ENCODE data around the gene HSPB9. TPM values are rescaled to one million over a fixed set of nuclear protein-coding genes. Genes with fewer than 3 reads are reported as not detected.

The HSPB9 gene
- total and polyA plus RNA-seq, 10 donors, result 0.11 to 0.19 (median 0.17) TPM; not detected in 6

DNA sequence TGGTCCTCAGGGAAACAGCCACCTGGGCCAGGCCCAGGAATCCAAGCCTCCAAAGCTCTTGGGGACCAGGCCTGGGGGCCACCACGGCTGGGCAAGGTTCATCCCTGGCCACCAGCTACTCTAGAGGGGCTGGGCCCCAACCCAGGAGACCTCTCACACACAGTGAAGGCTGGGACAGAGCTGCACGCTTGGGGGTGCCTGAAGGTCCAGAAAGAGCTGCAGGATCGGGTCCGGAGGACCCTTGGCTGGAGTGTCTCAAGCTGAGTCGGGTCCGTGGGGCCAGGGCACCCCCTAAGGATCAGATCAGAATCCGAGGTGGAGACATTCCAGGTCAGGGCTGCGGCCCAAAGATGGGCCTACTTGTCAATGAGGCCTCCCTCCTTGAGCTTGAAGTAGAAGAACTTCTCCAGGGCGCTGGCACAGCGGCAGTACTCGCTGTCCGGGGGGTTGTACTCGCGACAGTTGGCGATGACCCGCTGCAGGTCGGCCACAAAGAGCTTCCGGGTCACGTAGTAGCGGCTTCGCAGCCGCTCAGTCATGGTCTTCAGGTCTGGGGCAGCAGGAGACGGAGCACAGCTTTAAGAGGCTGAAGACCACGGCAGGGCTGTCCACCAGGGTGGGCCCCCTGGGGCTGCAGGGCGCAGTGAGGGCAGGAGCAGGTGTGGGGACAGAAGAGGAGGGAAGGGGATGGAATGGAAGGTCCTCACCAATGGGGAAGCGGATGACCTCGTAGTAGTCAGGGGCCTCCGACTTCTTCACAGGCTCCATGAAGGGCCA, 9.1 kb upstream of the HSPB9 start:
- Histone ChIP-seq H3K36me3 (peaks cover 0 to 69% (median 11%) of the 10 kb centered on the region in 6 donors), H3K27me3 (replicated peaks in 1 of 7) (no peaks in the 10 kb centered on the region), H3K4me3 (peak overlapping the region in 1 of 8 donors; percentile 77), H3K4me1 (peaks cover 17 to 65% (median 46%) of the 10 kb centered on the region in 6 donors), H3K9me3 (no peaks in the 10 kb centered on the region), H3K27ac (peak overlapping the region; percentile 73 to 96 (median 92))
- DNase-seq, result peak; percentile 79
- 91 to 96% (median 92%) methylated on average over 27 to 28 of the region's 28 CpGs for WGBS, 5 donors
- intact Hi-C loops (cut with DNase I; ENCODE audit: low total_unique reads), result loop anchor here (10.0 kb wide), 1 partner anchor 71 kb away; the partner anchor contains the start of genes HCRT and KCNH4
- TF ChIP-seq POLR2AphosphoS5 (IDR thresholded peaks at IDR 0.05) (no peak), POLR2A (IDR thresholded peaks at IDR 0.05) (no peak)
- TF ChIP-seq, protein P1, sequence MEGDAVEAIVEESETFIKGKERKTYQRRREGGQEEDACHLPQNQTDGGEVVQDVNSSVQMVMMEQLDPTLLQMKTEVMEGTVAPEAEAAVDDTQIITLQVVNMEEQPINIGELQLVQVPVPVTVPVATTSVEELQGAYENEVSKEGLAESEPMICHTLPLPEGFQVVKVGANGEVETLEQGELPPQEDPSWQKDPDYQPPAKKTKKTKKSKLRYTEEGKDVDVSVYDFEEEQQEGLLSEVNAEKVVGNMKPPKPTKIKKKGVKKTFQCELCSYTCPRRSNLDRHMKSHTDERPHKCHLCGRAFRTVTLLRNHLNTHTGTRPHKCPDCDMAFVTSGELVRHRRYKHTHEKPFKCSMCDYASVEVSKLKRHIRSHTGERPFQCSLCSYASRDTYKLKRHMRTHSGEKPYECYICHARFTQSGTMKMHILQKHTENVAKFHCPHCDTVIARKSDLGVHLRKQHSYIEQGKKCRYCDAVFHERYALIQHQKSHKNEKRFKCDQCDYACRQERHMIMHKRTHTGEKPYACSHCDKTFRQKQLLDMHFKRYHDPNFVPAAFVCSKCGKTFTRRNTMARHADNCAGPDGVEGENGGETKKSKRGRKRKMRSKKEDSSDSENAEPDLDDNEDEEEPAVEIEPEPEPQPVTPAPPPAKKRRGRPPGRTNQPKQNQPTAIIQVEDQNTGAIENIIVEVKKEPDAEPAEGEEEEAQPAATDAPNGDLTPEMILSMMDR (IDR thresholded peaks at IDR 0.05 in 8 of 11, conservative IDR thresholded peaks at IDR 0.05 in 3 of 11), result no peak

DNA sequence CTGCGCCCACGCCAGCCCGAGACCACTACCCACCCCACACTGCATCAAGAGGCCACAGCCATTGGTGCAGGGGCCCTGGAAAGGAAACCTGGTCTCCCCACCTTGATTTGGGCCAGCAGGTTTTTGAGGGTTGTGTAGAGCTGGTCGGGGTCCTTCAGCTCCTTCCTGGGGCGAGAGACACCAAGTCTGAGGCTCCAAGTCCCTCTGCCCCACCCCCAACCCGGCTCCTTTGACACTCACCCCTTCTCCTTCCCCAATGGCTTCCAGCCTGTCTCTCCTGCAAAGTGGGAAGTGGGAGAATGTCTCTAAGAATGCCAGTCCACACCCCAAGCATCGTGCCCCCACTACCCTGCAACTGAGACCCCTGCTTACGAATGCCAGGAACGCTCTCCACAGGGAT, 8.5 kb upstream of the HSPB9 start:
- DNase-seq, result peak; percentile 54
- 89 to 99% (median 95%) methylated on average over 9 of the region's 9 CpGs for WGBS, 5 donors
- peaks cover 0 to 67% (median 12%) of the 10 kb centered on the region in 6 donors for H3K36me3 ChIP-seq
- H3K27me3 ChIP-seq (replicated peaks in 1 of 7), result no peaks in the 10 kb centered on the region
- TF ChIP-seq POLR2A (IDR thresholded peaks at IDR 0.05) (no peak), POLR2AphosphoS5 (IDR thresholded peaks at IDR 0.05) (no peak)
- TF ChIP-seq, protein P1 (IDR thresholded peaks at IDR 0.05 in 8 of 11, conservative IDR thresholded peaks at IDR 0.05 in 3 of 11), result no peak
- H3K9me3 ChIP-seq, result no peaks in the 10 kb centered on the region
- H3K4me3 ChIP-seq, result no peak overlapping the region
- intact Hi-C loops (cut with DNase I; ENCODE audit: low total_unique reads), result loop anchor here (10.0 kb wide), 1 partner anchor 71 kb away; the partner anchor contains the start of genes HCRT and KCNH4
- peaks cover 17 to 69% (median 47%) of the 10 kb centered on the region in 6 donors for H3K4me1 ChIP-seq
- H3K27ac ChIP-seq, result peak overlapping the region in 1 of 8 donors; percentile 94

DNA sequence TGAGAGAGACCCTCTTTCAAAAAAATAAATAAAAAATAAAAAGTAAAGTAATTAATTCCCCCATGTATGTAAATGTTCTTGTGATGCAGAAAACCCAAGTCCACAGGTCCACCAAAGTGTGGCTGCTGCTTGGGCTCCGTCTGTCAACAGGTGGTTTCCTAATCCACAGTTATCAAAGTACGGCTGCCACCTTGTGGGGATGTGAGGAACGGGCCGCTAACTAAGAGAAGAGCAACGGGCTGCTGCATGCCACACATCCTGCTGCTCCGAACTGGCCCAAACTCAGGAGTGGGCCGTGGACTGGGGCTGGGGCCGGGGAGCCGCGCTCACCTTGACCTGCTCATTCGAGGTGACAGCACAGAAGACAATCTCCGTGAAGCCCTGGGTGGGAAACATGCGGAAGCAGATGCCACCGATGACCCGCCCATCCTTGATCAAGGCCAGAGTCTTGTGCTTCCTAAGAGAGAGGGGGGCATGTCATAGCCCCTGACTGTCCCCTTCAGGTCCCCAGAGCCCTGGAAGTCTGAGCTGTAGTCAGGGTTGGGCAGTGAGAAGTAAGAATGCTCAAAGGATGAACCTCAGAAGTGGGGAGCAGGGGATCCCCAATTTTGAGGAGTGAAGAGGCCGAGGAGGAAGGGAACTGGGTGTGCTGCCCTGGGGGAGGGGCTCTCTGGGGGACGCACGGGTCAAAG, 5.8 kb upstream of the HSPB9 start:
- peak; percentile 36 to 65 (median 52) for TF ChIP-seq POLR2AphosphoS5 (IDR thresholded peaks at IDR 0.05)
- TF ChIP-seq, protein P1 (IDR thresholded peaks at IDR 0.05 in 8 of 11, conservative IDR thresholded peaks at IDR 0.05 in 3 of 11), result peak; percentile 76 to 96 (median 90)
- TF ChIP-seq POLR2A (IDR thresholded peaks at IDR 0.05), result no peak
- H3K27me3 ChIP-seq (replicated peaks in 1 of 7), result no peaks in the 10 kb centered on the region
- H3K27ac ChIP-seq, result peak overlapping the region in 7 of 8 donors; percentile 11 to 94 (median 70)
- peaks cover 0 to 51% (median 14%) of the 10 kb centered on the region in 6 donors for H3K36me3 ChIP-seq
- H3K4me3 ChIP-seq, result no peak overlapping the region
- H3K4me1 ChIP-seq, result peaks cover 19 to 80% (median 56%) of the 10 kb centered on the region in 6 donors
- intact Hi-C loops (cut with DNase I; ENCODE audit: low total_unique reads), result loop anchor here (5.0 to 10.0 kb wide), 3 partner anchors 68 to 155 kb away; partner anchors contain the start of genes HCRT, KCNH4 and NKIRAS2
- peak; percentile 92 for DNase-seq
- 22 to 43% (median 36%) methylated on average over 11 to 18 of the region's 18 CpGs for WGBS, 5 donors
- H3K9me3 ChIP-seq, result no peaks in the 10 kb centered on the region
